ENCODE results near the gene MYH14.

MYH14 gene

GRCh38 chr19:50176775-50177174 lies 26.6 kb upstream of the MYH14 start:
- Histone ChIP-seq H3K4me3 (ENCODE audit: insufficient read depth, low read length, poor library complexity, severe bottlenecking) (no peak overlapping the region), H3K36me3 (ENCODE audit: low read length) (no peaks in the 10 kb centered on the region), H4K20me1 (ENCODE audit: low read depth, low read length) (no peaks in the 10 kb centered on the region), H3K9me2 (replicated peaks; ENCODE audit: insufficient read depth, low read length) (no peaks in the 10 kb centered on the region), H3K4me2 (ENCODE audit: low read depth, low read length, poor library complexity, severe bottlenecking) (no peak overlapping the region), H3K9ac (ENCODE audit: low read length) (no peak overlapping the region), H3K27me3 (ENCODE audit: low read length) (no peaks in the 10 kb centered on the region), H3K79me2 (ENCODE audit: insufficient read depth, low read length) (no peaks in the 10 kb centered on the region), H3K27ac (ENCODE audit: low read depth, low read length) (no peak overlapping the region), H3F3A (ENCODE audit: insufficient read depth) (no peaks in the 10 kb centered on the region), H2AFZ (ENCODE audit: low read depth, low read length, severe bottlenecking) (no peak overlapping the region), H3K9me3 (ENCODE audit: insufficient read depth, low read length) (no peaks in the 10 kb centered on the region)
- TF ChIP-seq EZH2phosphoT487 (conservative IDR thresholded peaks at IDR 0.05; ENCODE audit: low read length) = no peak
- TF ChIP-seq, protein P1, sequence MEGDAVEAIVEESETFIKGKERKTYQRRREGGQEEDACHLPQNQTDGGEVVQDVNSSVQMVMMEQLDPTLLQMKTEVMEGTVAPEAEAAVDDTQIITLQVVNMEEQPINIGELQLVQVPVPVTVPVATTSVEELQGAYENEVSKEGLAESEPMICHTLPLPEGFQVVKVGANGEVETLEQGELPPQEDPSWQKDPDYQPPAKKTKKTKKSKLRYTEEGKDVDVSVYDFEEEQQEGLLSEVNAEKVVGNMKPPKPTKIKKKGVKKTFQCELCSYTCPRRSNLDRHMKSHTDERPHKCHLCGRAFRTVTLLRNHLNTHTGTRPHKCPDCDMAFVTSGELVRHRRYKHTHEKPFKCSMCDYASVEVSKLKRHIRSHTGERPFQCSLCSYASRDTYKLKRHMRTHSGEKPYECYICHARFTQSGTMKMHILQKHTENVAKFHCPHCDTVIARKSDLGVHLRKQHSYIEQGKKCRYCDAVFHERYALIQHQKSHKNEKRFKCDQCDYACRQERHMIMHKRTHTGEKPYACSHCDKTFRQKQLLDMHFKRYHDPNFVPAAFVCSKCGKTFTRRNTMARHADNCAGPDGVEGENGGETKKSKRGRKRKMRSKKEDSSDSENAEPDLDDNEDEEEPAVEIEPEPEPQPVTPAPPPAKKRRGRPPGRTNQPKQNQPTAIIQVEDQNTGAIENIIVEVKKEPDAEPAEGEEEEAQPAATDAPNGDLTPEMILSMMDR (IDR thresholded peaks at IDR 0.05; ENCODE audit: insufficient read depth, low read length, poor library complexity, severe bottlenecking) = no peak

DNA sequence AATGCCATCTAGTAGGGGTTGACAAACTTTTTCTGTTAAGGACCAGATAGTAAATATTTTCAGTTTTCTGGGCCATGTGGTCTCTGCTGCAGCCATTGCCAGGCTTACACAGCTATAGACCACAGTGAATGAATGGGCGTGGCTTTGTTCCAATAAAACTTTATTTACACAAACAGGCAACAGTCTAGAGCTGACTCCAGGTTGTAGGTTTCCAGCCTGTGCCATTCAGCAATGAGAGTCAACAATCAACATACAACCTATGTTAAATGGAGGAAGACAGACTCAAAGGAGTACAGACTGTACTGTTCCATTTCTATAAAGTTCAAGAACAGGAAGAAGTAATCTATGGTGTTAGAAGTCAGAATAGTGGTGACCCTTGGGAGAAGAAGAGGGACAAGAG lies 25.1 kb upstream of the MYH14 start:
- H4K20me1 ChIP-seq (ENCODE audit: low read depth, low read length) = no peaks in the 10 kb centered on the region
- TF ChIP-seq EZH2phosphoT487 (conservative IDR thresholded peaks at IDR 0.05; ENCODE audit: low read length) = no peak
- TF ChIP-seq, protein P1 (IDR thresholded peaks at IDR 0.05; ENCODE audit: insufficient read depth, low read length, poor library complexity, severe bottlenecking) = no peak
- H3K36me3 ChIP-seq (ENCODE audit: low read length) = no peaks in the 10 kb centered on the region
- no peaks in the 10 kb centered on the region for H3K9me3 ChIP-seq (ENCODE audit: insufficient read depth, low read length)
- H3K9ac ChIP-seq (ENCODE audit: low read length) = no peak overlapping the region
- H3K9me2 ChIP-seq (replicated peaks; ENCODE audit: insufficient read depth, low read length) = no peaks in the 10 kb centered on the region
- H2AFZ ChIP-seq (ENCODE audit: low read depth, low read length, severe bottlenecking) = no peak overlapping the region
- H3K27ac ChIP-seq (ENCODE audit: low read depth, low read length) = no peak overlapping the region
- no peak overlapping the region for H3K4me2 ChIP-seq (ENCODE audit: low read depth, low read length, poor library complexity, severe bottlenecking)
- no peaks in the 10 kb centered on the region for H3F3A ChIP-seq (ENCODE audit: insufficient read depth)
- H3K4me3 ChIP-seq (ENCODE audit: insufficient read depth, low read length, poor library complexity, severe bottlenecking) = no peak overlapping the region
- no peaks in the 10 kb centered on the region for H3K79me2 ChIP-seq (ENCODE audit: insufficient read depth, low read length)
- no peaks in the 10 kb centered on the region for H3K27me3 ChIP-seq (ENCODE audit: low read length)

DNA sequence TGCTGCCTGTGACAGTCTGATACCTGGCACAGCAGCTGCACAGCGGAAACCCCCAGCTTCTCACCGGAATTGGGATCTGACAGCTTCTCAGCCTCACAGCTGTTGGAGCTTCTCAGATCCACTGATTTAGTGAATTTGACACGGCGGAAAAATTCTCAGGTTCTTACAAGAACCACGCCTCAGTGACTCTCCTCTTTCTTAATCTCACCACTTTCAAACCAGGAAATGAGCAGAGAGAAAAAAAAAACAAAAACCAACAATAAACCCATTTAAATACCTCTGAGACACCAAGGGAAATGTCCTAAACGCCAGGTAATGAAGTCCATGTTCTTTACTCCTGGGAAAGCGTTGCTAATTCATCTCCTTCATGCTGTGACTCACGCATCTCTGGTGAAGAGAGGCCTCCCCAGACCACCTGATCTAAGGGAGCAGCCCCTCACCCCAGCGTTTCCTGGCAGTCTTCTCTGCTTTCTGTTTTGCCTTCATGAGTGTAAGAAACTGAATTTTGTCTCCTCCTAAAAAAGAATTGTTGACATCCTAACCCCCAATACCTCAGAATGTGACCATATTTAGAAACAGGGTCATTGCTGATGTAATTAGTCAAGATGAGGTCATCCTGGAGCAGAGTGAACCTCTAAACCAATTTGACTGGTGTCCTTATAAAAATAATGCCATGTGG lies 24.4 kb upstream of the MYH14 start:
- Histone ChIP-seq H3K27me3 (ENCODE audit: low read length) (no peaks in the 10 kb centered on the region), H3K9me2 (replicated peaks; ENCODE audit: insufficient read depth, low read length) (no peaks in the 10 kb centered on the region), H3K79me2 (ENCODE audit: insufficient read depth, low read length) (no peaks in the 10 kb centered on the region), H3K36me3 (ENCODE audit: low read length) (no peaks in the 10 kb centered on the region), H2AFZ (ENCODE audit: low read depth, low read length, severe bottlenecking) (no peak overlapping the region), H3K27ac (ENCODE audit: low read depth, low read length) (no peak overlapping the region), H3F3A (ENCODE audit: insufficient read depth) (no peaks in the 10 kb centered on the region), H3K4me3 (ENCODE audit: insufficient read depth, low read length, poor library complexity, severe bottlenecking) (no peak overlapping the region), H4K20me1 (ENCODE audit: low read depth, low read length) (no peaks in the 10 kb centered on the region), H3K4me2 (ENCODE audit: low read depth, low read length, poor library complexity, severe bottlenecking) (no peak overlapping the region), H3K9me3 (ENCODE audit: insufficient read depth, low read length) (no peaks in the 10 kb centered on the region), H3K9ac (ENCODE audit: low read length) (no peak overlapping the region)
- TF ChIP-seq, protein P1 (IDR thresholded peaks at IDR 0.05; ENCODE audit: insufficient read depth, low read length, poor library complexity, severe bottlenecking) = no peak
- no peak for TF ChIP-seq EZH2phosphoT487 (conservative IDR thresholded peaks at IDR 0.05; ENCODE audit: low read length)
